ENCODE measurements around the gene TMEM258.

Gene TMEM258

GRCh38 chr11:61774411-61774810 is 18.0 kb downstream of the TMEM258 start:
- DNase-seq = no peak

GRCh38 chr11:61773809-61774208 is 18.6 kb downstream of the TMEM258 start:
- DNase-seq = no peak

GRCh38 chr11:61773356-61773755 is 19.0 kb downstream of the TMEM258 start:
- DNase-seq = peak; percentile 70

GRCh38 chr11:61771985-61772455 is 20.4 kb downstream of the TMEM258 start:
- DNase-seq = no peak

GRCh38 chr11:61771195-61771894 is 21.1 kb downstream of the TMEM258 start:
- DNase-seq = no peak

- no peak for DNase-seq
Measured at GRCh38 chr11:61769946-61770683, 22.3 kb downstream of the TMEM258 start.

GRCh38 chr11:61769169-61769920 is 23.1 kb downstream of the TMEM258 start:
- DNase-seq = no peak

GRCh38 chr11:61768376-61769076 is 23.9 kb downstream of the TMEM258 start:
- DNase-seq = no peak

GRCh38 chr11:61766353-61766841 is 26.0 kb downstream of the TMEM258 start:
- DNase-seq = no peak

GRCh38 chr11:61765550-61766253 is 26.7 kb downstream of the TMEM258 start:
- no peak for DNase-seq

GRCh38 chr11:61764606-61765260 is 27.7 kb downstream of the TMEM258 start:
- no peak for DNase-seq

- no peak for DNase-seq
Measured at GRCh38 chr11:61763930-61764605, 28.3 kb downstream of the TMEM258 start.

GRCh38 chr11:61762798-61763197 is 29.6 kb downstream of the TMEM258 start:
- DNase-seq = no peak

- no peak for DNase-seq
Measured at GRCh38 chr11:61762223-61762615, 30.2 kb downstream of the TMEM258 start.

GRCh38 chr11:61761440-61762222 is 30.8 kb downstream of the TMEM258 start:
- DNase-seq = no peak

- DNase-seq = no peak
Measured at GRCh38 chr11:61760946-61761345, 31.5 kb downstream of the TMEM258 start.

GRCh38 chr11:61757213-61757862 is 35.1 kb downstream of the TMEM258 start:
- DNase-seq = no peak

GRCh38 chr11:61756452-61757212 is 35.8 kb downstream of the TMEM258 start:
- no peak for DNase-seq

- no peak for DNase-seq
Measured at GRCh38 chr11:61756147-61756451, 36.3 kb downstream of the TMEM258 start.

Data from retina (tissue), 1 donor.